Measurements from ENCODE around the gene NDOR1. TPM values are rescaled to one million over a fixed set of nuclear protein-coding genes. Genes with fewer than 3 reads are reported as not detected.
"Not testable (repeated sequence)": the region's sequence is repeated elsewhere in the genome, so short reads cannot be mapped to it uniquely, and the experiment has no call there.

The NDOR1 gene
- total RNA-seq, 1 donor from 2014 or later: 12.8 TPM

GRCh38 chr9:137228968-137229896 lies 23.7 kb downstream of the NDOR1 start:
- DNase-seq (ENCODE audit: extremely low read depth, low read depth, low spot score): no peak

- DNase-seq (ENCODE audit: extremely low read depth, low read depth, low spot score): no peak
Observed at GRCh38 chr9:137229903-137230704, 24.6 kb downstream of the NDOR1 start.

GRCh38 chr9:137230705-137231371 lies 25.3 kb downstream of the NDOR1 start, which contains the start of gene SLC34A3:
Gene SLC34A3, plus strand, starts transcription at chr9:137230901. Its CDS starts 802 bp downstream, at chr9:137231703.
- DNase-seq (ENCODE audit: extremely low read depth, low read depth, low spot score): no peak

GRCh38 chr9:137231372-137232039 lies 26.0 kb downstream of the NDOR1 start:
- DNase-seq (ENCODE audit: extremely low read depth, low read depth, low spot score): no peak

GRCh38 chr9:137232101-137232500 lies 26.6 kb downstream of the NDOR1 start:
- DNase-seq (ENCODE audit: extremely low read depth, low read depth, low spot score): no peak

- DNase-seq (ENCODE audit: extremely low read depth, low read depth, low spot score): no peak
Observed at GRCh38 chr9:137232510-137232909, 27.0 kb downstream of the NDOR1 start.

- DNase-seq (ENCODE audit: extremely low read depth, low read depth, low spot score): no peak
Observed at GRCh38 chr9:137233143-137233980, 27.9 kb downstream of the NDOR1 start.

- DNase-seq (ENCODE audit: extremely low read depth, low read depth, low spot score): no peak
Observed at GRCh38 chr9:137234055-137234697, 28.7 kb downstream of the NDOR1 start.

- no peak for DNase-seq (ENCODE audit: extremely low read depth, low read depth, low spot score)
Observed at GRCh38 chr9:137234758-137235423, 29.4 kb downstream of the NDOR1 start.

GRCh38 chr9:137235424-137236237 lies 30.1 kb downstream of the NDOR1 start:
- no peak for DNase-seq (ENCODE audit: extremely low read depth, low read depth, low spot score)

- DNase-seq (ENCODE audit: extremely low read depth, low read depth, low spot score): no peak
Observed at GRCh38 chr9:137236238-137236935, 30.9 kb downstream of the NDOR1 start.

- DNase-seq (ENCODE audit: extremely low read depth, low read depth, low spot score): no peak
Observed at GRCh38 chr9:137236936-137237421, 31.5 kb downstream of the NDOR1 start.

- no peak for DNase-seq (ENCODE audit: extremely low read depth, low read depth, low spot score)
Observed at GRCh38 chr9:137237759-137238726, 32.5 kb downstream of the NDOR1 start.

- DNase-seq (ENCODE audit: extremely low read depth, low read depth, low spot score): not testable (repeated sequence)
Observed at GRCh38 chr9:137239541-137240200, 34.2 kb downstream of the NDOR1 start.

- DNase-seq (ENCODE audit: extremely low read depth, low read depth, low spot score): no peak
Observed at GRCh38 chr9:137240318-137240840, 34.9 kb downstream of the NDOR1 start.
